Measurements from ENCODE around the gene SLC25A23. TPM values are rescaled to one million over a fixed set of nuclear protein-coding genes. Genes with fewer than 3 reads are reported as not detected.

The SLC25A23 gene
- total and polyA plus RNA-seq, 9 of the 15 experiments (the other 6 are each of a cell fraction or from before 2014, with no cell fraction given), result 6.1 to 72.0 (median 26.6) TPM

DNA sequence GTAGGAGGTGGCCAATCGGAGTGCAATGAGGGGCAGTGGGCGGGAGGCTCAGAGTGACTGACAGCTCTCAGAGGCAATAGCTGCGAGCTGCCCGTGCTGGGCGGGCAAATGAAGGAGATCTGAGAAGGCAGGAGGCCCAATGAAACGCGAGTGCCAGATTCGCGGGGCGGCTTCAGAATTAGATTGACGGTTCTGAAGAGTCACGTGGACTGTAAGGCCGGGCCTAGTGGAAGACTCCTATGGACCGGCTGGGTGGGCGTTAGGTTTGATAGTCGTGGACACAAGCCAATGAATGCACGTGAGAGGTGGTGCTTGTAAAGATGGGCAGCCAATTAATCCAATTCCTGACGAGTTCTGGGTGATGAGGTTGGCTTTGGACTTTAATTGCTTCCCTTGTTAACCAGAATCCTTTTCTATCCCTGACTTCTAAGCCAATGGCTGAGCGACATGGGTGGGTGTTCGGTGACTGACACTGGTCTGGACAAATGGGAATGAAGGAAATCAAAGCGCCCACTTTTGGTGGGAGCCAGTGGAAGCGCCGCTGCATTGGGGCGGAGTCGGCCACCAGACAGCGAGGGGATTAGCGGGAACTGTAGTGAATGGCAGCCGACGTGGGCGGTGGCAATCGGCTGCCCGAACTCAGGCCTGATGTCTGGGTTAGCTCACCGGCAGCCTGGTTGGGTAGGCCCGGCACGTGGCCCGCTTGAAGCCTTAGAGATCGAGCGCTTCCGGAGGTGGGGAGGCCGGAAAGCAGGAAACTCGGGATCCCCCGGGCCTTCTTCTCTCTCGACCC, 34.5 kb downstream of the SLC25A23 start (continued):
- TF ChIP-seq JUN (IDR thresholded peaks at IDR 0.05; ENCODE audit: borderline replicate concordance, low read depth, low read length) (peak; percentile 36; the same call in 1 of the 2 replicates), JUN (CRISPR knock-in tag; IDR thresholded peaks at IDR 0.05; ENCODE audit: borderline replicate concordance) (peak; percentile 94), GATAD2A (IDR thresholded peaks at IDR 0.05) (no peak), RBM17 (IDR thresholded peaks at IDR 0.05; ENCODE audit: borderline replicate concordance, low read depth, low read length) (no peak), ZNF551 (CRISPR knock-in tag; IDR thresholded peaks at IDR 0.05) (no peak), SRF (CRISPR knock-in tag; IDR thresholded peaks at IDR 0.05) (peak in 1 of 2 experiments; percentile 74; a peak in 1 of 4 replicates), POLR2AphosphoS2 (IDR thresholded peaks at IDR 0.05; ENCODE audit: low read length) (no peak), CHD4 (IDR thresholded peaks at IDR 0.05; ENCODE audit: insufficient read depth, insufficient replicate concordance, low read depth, low read length, poor library complexity, severe bottlenecking) (no peak), NCOA1 (IDR thresholded peaks at IDR 0.05; ENCODE audit: low read depth) (no peak), RCOR1 (IDR thresholded peaks at IDR 0.05; ENCODE audit: borderline replicate concordance in 1 of 2, low read depth in 2 of 2, low read length in 2 of 2) (peak in 1 of 2 experiments; percentile 78; a peak in 2 of 4 replicates), POLR2G (IDR thresholded peaks at IDR 0.05; ENCODE audit: low read depth, low read length) (peak; percentile 72)
- TF ChIP-seq, protein P1, sequence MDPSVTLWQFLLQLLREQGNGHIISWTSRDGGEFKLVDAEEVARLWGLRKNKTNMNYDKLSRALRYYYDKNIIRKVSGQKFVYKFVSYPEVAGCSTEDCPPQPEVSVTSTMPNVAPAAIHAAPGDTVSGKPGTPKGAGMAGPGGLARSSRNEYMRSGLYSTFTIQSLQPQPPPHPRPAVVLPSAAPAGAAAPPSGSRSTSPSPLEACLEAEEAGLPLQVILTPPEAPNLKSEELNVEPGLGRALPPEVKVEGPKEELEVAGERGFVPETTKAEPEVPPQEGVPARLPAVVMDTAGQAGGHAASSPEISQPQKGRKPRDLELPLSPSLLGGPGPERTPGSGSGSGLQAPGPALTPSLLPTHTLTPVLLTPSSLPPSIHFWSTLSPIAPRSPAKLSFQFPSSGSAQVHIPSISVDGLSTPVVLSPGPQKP (CRISPR knock-in tag; IDR thresholded peaks at IDR 0.05), result no peak
- TF ChIP-seq, protein P2, sequence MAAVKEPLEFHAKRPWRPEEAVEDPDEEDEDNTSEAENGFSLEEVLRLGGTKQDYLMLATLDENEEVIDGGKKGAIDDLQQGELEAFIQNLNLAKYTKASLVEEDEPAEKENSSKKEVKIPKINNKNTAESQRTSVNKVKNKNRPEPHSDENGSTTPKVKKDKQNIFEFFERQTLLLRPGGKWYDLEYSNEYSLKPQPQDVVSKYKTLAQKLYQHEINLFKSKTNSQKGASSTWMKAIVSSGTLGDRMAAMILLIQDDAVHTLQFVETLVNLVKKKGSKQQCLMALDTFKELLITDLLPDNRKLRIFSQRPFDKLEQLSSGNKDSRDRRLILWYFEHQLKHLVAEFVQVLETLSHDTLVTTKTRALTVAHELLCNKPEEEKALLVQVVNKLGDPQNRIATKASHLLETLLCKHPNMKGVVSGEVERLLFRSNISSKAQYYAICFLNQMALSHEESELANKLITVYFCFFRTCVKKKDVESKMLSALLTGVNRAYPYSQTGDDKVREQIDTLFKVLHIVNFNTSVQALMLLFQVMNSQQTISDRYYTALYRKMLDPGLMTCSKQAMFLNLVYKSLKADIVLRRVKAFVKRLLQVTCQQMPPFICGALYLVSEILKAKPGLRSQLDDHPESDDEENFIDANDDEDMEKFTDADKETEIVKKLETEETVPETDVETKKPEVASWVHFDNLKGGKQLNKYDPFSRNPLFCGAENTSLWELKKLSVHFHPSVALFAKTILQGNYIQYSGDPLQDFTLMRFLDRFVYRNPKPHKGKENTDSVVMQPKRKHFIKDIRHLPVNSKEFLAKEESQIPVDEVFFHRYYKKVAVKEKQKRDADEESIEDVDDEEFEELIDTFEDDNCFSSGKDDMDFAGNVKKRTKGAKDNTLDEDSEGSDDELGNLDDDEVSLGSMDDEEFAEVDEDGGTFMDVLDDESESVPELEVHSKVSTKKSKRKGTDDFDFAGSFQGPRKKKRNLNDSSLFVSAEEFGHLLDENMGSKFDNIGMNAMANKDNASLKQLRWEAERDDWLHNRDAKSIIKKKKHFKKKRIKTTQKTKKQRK (IDR thresholded peaks at IDR 0.05; ENCODE audit: borderline replicate concordance, low read depth, low read length), result peak; percentile 96
- TF ChIP-seq, protein P3, sequence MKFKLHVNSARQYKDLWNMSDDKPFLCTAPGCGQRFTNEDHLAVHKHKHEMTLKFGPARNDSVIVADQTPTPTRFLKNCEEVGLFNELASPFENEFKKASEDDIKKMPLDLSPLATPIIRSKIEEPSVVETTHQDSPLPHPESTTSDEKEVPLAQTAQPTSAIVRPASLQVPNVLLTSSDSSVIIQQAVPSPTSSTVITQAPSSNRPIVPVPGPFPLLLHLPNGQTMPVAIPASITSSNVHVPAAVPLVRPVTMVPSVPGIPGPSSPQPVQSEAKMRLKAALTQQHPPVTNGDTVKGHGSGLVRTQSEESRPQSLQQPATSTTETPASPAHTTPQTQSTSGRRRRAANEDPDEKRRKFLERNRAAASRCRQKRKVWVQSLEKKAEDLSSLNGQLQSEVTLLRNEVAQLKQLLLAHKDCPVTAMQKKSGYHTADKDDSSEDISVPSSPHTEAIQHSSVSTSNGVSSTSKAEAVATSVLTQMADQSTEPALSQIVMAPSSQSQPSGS (CRISPR knock-in tag; IDR thresholded peaks at IDR 0.05), result no peak

Measured in K562 (cell line).